ENCODE data around the gene ZBTB46.
"Not testable (repeated sequence)": the region's sequence is repeated elsewhere in the genome, so short reads cannot be mapped to it uniquely, and the experiment has no call there.

Gene ZBTB46

DNA sequence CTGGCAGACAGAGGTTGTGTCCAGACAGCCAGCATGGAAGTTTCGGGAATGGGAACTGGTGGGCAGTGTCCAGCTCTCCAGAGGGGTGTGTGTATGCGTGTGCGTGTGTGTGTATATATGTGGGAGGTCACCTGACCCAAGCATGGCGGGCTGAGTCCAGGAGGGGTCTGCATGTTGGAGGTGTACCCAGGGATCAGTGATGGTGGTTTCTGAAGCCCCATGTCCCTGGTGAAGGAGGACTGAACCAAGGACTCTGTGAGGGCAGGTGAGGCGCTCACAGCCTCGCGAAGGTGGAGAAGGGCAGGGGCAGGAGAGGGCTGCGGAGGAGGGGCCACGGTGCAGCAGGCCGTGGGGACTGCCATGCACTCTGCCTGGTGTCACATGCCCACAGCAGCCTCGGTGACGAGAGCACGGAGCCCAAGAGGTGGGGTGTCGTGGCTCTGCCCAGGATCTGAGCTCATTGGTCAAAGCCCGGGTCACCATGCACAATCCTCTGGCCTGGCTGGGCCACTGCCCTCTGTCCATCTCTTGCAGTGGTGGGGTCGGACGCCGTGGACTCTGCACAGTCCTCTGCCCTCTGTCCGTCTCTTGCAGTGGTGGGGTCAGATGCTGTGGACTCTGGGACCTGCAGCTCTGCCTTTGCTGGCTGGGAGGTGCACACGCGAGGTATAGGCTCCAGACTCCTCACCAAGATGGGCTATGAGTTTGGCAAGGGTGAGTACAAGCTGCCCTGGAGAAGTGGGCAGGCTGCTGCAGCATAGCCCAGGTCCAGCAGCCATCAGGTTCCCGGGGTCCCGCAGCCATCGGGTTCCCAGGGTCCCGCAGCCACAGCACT lies 96.7 kb downstream of the ZBTB46 start:
- peaks cover 31% of the 10 kb centered on the region for H3K4me1 ChIP-seq (ENCODE audit: control insufficient read depth, insufficient read depth, low read length)
- no peaks in the 10 kb centered on the region for H3K9me3 ChIP-seq (ENCODE audit: control insufficient read depth, low read length)
- H3K36me3 ChIP-seq (ENCODE audit: control insufficient read depth, insufficient read depth, low read length): peaks cover 6% of the 10 kb centered on the region
- H3K4me3 ChIP-seq (ENCODE audit: low read length): no peak overlapping the region
- no peaks in the 10 kb centered on the region for H3K27me3 ChIP-seq (ENCODE audit: control insufficient read depth, insufficient read depth, low read length)
- no peak overlapping the region for H3K9ac ChIP-seq (ENCODE audit: low read length)

DNA sequence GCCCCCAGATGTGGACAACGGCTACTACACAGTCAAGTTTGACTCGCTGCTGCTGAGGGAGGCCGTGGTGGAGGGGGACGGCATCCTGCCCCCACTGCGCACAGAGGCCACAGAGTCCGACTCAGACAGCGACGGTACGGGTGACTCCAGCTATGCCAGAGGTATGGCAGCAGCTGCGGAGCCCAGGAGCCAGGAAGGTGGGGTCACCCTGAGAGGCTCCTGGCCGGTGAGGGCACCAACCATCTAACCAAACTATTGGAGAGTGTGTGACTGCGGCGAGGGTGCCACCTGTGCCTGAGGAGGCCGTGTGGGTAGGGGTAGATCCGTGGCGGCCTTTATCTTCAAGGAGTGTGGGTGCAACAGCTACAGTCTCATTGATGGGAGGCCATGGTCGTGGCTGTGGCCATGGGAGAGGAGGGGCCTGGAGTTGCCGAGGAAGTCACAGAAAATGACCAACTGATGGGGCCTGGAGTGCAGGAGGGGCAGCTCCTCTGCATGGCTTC lies 97.4 kb downstream of the ZBTB46 start:
- H3K4me1 ChIP-seq (ENCODE audit: control insufficient read depth, insufficient read depth, low read length): peaks cover 26% of the 10 kb centered on the region
- H3K4me3 ChIP-seq (ENCODE audit: low read length): no peak overlapping the region
- H3K27me3 ChIP-seq (ENCODE audit: control insufficient read depth, insufficient read depth, low read length): no peaks in the 10 kb centered on the region
- no peaks in the 10 kb centered on the region for H3K9me3 ChIP-seq (ENCODE audit: control insufficient read depth, low read length)
- no peak overlapping the region for H3K9ac ChIP-seq (ENCODE audit: low read length)
- H3K36me3 ChIP-seq (ENCODE audit: control insufficient read depth, insufficient read depth, low read length): peaks cover 6% of the 10 kb centered on the region

DNA sequence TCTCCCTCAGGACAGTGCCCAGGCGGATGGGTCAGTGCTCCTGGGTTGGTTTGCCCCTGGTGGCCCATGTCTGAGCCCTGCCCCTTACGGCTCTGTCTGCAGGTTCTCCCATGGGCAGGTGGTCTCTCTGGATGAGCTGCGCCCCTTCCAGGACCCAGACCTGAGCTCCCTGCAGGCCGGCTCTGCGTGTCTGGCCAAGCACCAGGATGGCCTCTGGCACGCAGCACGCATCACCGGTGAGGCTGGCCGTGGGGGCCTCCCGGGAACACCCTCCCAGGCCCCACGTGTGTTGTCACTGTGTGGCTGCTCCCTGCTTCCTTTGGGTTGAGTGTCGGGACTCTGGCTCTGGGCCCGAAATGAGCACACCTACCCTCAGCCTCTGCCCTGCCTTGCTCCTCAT lies 97.9 kb downstream of the ZBTB46 start:
- Histone ChIP-seq H3K36me3 (ENCODE audit: control insufficient read depth, insufficient read depth, low read length) (peaks cover 6% of the 10 kb centered on the region), H3K9ac (ENCODE audit: low read length) (no peak overlapping the region), H3K9me3 (ENCODE audit: control insufficient read depth, low read length) (no peaks in the 10 kb centered on the region), H3K4me3 (ENCODE audit: low read length) (no peak overlapping the region), H3K4me1 (ENCODE audit: control insufficient read depth, insufficient read depth, low read length) (peaks cover 21% of the 10 kb centered on the region), H3K27me3 (ENCODE audit: control insufficient read depth, insufficient read depth, low read length) (no peaks in the 10 kb centered on the region)

DNA sequence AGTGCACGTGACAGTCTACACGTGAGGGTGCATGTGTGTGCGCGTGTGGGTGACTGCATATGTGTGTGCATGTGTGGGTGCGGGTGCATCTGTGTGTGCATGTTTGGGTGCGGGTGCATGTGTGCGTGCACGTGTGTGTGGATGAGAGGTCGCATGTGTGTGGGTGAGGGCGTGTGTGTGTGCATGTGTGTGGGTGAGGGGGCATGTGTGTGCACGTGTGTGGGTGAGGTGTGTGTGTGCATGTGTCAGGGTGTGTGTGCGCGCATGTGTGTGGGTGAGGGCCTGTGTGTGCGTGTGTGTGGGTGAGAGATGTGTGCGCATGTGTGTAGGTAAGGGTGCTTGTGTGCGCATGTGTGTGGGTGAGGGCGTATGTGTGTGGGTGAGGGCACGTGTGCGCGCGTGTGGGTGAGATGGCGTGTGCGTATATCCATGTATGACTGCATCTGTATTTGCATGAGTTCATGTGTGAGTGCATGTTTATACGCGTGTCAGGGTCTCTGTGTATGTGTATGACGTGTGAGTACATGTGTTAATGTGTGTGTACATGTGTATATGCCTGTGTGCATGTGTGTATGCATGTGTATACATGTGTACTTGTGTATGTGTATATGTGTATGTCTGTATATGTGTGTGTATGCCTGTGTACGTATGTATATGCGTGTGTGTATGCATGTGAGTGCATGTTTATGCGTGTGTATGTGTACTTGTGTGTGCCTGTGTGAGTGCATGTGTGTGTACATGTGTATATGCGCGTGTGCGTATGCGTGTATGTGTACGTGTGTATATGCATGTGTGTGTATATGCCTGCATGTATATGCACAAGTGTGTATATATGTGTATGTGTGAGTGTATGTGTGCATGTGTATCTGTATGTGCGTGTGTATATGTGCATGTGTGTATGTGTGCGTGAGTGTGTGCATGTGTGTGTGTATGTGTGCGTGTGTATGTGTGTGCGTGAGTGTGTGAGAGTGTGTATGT lies 98.7 kb downstream of the ZBTB46 start:
- peaks cover 6% of the 10 kb centered on the region for H3K36me3 ChIP-seq (ENCODE audit: control insufficient read depth, insufficient read depth, low read length)
- no peaks in the 10 kb centered on the region for H3K9me3 ChIP-seq (ENCODE audit: control insufficient read depth, low read length)
- no peaks in the 10 kb centered on the region for H3K27me3 ChIP-seq (ENCODE audit: control insufficient read depth, insufficient read depth, low read length)
- H3K4me1 ChIP-seq (ENCODE audit: control insufficient read depth, insufficient read depth, low read length): peaks cover 19% of the 10 kb centered on the region
- no peak overlapping the region for H3K9ac ChIP-seq (ENCODE audit: low read length)
- H3K4me3 ChIP-seq (ENCODE audit: low read length): no peak overlapping the region

DNA sequence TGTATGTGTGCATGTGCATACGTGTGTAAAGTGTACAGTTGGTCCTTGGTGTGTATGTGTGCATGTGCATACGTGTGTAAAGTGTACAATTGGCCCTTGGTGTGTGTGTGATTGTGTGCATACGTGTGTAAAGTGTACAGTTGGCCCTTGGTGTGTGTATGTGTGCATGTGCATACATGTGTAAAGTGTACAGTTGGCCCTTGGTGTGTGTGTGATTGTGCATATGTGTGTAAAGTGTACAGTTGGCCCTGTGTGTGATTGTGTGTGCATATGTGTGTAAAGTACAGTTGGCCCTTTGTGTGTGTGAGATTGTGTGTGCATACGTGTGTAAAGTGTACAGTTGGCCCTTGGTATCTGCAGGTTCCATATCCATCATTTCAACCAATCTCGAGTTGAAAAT lies 99.7 kb downstream of the ZBTB46 start:
- H3K4me3 ChIP-seq (ENCODE audit: low read length): no peak overlapping the region
- H3K27me3 ChIP-seq (ENCODE audit: control insufficient read depth, insufficient read depth, low read length): no peaks in the 10 kb centered on the region
- H3K9ac ChIP-seq (ENCODE audit: low read length): no peak overlapping the region
- no peaks in the 10 kb centered on the region for H3K9me3 ChIP-seq (ENCODE audit: control insufficient read depth, low read length)
- peaks cover 9% of the 10 kb centered on the region for H3K4me1 ChIP-seq (ENCODE audit: control insufficient read depth, insufficient read depth, low read length)
- H3K36me3 ChIP-seq (ENCODE audit: control insufficient read depth, insufficient read depth, low read length): peaks cover 6% of the 10 kb centered on the region

DNA sequence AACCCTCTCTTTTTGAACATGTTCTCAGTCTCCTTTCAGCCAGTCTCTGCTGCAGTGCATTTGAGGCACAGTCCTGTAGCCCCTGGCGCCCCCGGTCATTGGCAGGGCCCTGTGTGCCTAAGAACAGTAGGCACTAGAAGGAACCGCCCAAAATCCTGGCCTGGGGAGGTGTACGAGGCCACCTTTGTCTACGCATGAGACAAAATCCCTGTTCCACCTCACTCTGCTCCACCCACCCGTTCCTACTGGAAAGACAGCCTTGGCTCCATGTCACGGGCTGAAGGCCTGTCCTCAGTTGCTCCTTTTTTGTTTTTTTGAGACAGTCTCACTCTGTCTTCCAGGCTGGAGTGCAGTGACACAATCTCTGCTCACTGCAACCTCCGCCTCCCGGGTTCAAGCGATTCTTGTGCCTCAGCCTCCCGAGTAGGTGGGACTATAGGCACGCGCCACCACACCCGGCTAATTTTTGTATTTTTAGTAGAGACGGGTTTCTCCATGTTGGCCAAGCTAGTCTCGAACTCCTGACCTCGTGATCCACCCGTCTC lies 100.8 kb downstream of the ZBTB46 start:
- H3K9me3 ChIP-seq (ENCODE audit: control insufficient read depth, low read length); H3K36me3 ChIP-seq (ENCODE audit: control insufficient read depth, insufficient read depth, low read length); H3K4me3 ChIP-seq (ENCODE audit: low read length); H3K27me3 ChIP-seq (ENCODE audit: control insufficient read depth, insufficient read depth, low read length); H3K4me1 ChIP-seq (ENCODE audit: control insufficient read depth, insufficient read depth, low read length); H3K9ac ChIP-seq (ENCODE audit: low read length): not testable (repeated sequence)

DNA sequence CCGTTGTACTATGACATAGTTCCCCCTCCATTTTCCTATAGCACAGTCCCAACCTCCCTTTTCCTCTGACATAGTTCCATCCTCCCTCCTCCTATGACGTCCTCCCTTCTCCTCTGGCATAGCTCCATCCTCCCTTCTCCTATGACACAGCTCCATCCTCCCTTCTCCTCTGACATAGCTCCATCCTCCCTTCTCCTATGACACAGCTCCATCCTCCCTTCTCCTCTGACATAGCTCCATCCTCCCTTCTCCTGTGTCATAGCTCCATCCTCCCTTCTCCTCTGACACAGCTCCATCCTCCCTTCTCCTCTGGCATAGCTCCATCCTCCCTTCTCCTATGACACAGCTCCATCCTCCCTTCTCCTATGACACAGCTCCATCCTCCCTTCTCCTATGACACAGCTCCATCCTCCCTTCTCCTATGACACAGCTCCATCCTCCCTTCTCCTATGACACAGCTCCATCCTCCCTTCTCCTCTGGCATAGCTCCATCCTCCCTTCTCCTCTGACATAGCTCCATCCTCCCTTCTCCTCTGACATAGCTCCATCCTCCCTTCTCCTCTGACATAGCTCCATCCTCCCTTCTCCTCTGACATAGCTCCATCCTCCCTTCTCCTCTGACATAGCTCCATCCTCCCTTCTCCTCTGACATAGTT lies 108.0 kb downstream of the ZBTB46 start:
- H3K4me1 ChIP-seq (ENCODE audit: control insufficient read depth, insufficient read depth, low read length); H3K9ac ChIP-seq (ENCODE audit: low read length); H3K27me3 ChIP-seq (ENCODE audit: control insufficient read depth, insufficient read depth, low read length); H3K9me3 ChIP-seq (ENCODE audit: control insufficient read depth, low read length); H3K4me3 ChIP-seq (ENCODE audit: low read length); H3K36me3 ChIP-seq (ENCODE audit: control insufficient read depth, insufficient read depth, low read length): not testable (repeated sequence)

DNA sequence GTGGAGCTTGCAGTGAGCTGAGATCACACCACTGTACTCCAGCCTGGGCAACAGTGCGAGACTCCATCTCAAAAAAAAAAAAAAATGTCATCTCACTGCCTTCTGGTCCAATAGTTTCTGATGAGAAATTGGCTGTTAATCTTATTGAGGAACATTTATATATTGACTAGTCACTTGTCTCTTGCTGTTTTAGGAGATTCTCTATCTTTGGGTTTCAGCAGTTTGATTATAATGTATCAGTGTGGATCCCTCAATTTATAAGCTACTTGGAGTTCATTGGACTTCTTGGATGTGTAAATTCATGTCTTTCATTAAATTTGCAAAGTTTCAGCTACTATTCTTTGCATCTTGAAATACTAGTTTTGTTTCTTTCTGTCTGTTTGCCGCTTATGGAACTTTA lies 112.1 kb downstream of the ZBTB46 start:
- H3K9me3 ChIP-seq (ENCODE audit: control insufficient read depth, low read length): no peaks in the 10 kb centered on the region
- H3K27me3 ChIP-seq (ENCODE audit: control insufficient read depth, insufficient read depth, low read length): no peaks in the 10 kb centered on the region
- no peak overlapping the region for H3K4me3 ChIP-seq (ENCODE audit: low read length)
- H3K36me3 ChIP-seq (ENCODE audit: control insufficient read depth, insufficient read depth, low read length): no peaks in the 10 kb centered on the region
- no peaks in the 10 kb centered on the region for H3K4me1 ChIP-seq (ENCODE audit: control insufficient read depth, insufficient read depth, low read length)
- no peak overlapping the region for H3K9ac ChIP-seq (ENCODE audit: low read length)

DNA sequence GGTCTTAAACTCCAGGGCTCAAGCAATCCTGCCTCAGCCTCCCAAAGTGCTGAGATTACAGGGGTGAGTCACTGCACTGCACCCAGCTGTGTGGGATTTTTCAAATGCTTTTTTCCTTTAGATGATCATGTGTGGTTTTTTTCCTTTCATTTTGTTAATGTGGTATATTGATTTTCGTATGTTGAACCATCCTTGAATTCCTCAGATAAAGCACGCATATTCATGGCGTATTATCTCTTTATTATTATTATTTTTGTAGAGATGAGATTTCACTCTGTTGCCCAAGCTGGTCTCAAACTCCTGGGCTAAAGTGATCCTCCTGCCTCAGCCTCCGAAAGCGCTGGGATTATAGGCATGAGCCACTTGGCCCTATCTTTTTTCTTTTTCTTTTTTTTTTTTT lies 116.2 kb downstream of the ZBTB46 start:
- H3K4me1 ChIP-seq (ENCODE audit: control insufficient read depth, insufficient read depth, low read length): no peaks in the 10 kb centered on the region
- H3K4me3 ChIP-seq (ENCODE audit: low read length): no peak overlapping the region
- no peaks in the 10 kb centered on the region for H3K9me3 ChIP-seq (ENCODE audit: control insufficient read depth, low read length)
- no peaks in the 10 kb centered on the region for H3K36me3 ChIP-seq (ENCODE audit: control insufficient read depth, insufficient read depth, low read length)
- H3K9ac ChIP-seq (ENCODE audit: low read length): no peak overlapping the region
- H3K27me3 ChIP-seq (ENCODE audit: control insufficient read depth, insufficient read depth, low read length): no peaks in the 10 kb centered on the region

DNA sequence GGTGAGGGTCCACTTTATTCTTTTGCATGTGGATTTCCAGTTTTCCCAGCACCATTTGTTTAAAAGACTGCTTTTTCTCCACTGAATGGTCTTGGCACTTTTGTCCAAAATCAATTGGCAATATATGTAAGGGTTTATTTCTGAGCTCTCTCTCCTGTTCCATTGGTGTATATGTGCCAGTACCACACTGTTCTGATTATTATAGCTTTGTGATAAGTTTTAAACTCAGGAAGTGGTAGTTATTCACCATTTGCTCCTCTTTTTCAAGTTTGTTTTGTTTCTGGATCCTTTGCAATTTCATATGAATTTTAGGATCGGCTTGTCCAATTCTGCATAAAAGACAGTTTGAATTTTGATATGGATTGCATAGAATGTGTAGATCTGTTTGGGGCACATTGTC lies 118.9 kb downstream of the ZBTB46 start:
- peaks cover 8% of the 10 kb centered on the region for H3K4me1 ChIP-seq (ENCODE audit: control insufficient read depth, insufficient read depth, low read length)
- H3K4me3 ChIP-seq (ENCODE audit: low read length): no peak overlapping the region
- no peaks in the 10 kb centered on the region for H3K36me3 ChIP-seq (ENCODE audit: control insufficient read depth, insufficient read depth, low read length)
- H3K27me3 ChIP-seq (ENCODE audit: control insufficient read depth, insufficient read depth, low read length): no peaks in the 10 kb centered on the region
- no peaks in the 10 kb centered on the region for H3K9me3 ChIP-seq (ENCODE audit: control insufficient read depth, low read length)
- no peak overlapping the region for H3K9ac ChIP-seq (ENCODE audit: low read length)

DNA sequence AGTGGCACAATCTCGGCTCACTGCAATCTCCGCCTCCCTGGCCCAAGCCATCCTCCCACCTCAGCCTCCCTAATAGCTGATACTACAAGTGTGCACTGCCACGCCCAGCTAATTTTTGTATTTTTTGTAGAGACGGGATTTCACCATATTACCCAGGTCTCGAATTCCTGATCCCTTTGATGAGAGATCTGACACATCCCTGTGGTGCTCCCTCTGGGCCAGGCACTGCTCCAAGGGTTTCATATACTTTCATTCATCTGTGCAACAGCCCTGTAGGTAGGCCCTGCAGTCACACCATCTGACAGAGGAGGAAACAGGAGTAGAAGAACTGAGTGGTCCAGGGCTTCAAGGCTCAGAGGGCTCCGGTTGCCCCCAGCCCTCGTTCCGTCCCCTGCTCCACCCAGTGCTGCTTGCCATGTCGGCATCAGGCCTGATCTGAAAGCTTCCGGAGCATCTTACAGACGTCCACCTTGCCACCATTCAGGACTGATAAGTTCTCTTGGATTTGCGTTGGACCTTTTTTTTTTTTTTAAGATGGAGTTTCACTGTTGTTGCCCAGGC lies 119.9 kb downstream of the ZBTB46 start:
- no peak overlapping the region for H3K9ac ChIP-seq (ENCODE audit: low read length)
- H3K36me3 ChIP-seq (ENCODE audit: control insufficient read depth, insufficient read depth, low read length): no peaks in the 10 kb centered on the region
- peaks cover 16% of the 10 kb centered on the region for H3K4me1 ChIP-seq (ENCODE audit: control insufficient read depth, insufficient read depth, low read length)
- no peaks in the 10 kb centered on the region for H3K27me3 ChIP-seq (ENCODE audit: control insufficient read depth, insufficient read depth, low read length)
- H3K9me3 ChIP-seq (ENCODE audit: control insufficient read depth, low read length): no peaks in the 10 kb centered on the region
- H3K4me3 ChIP-seq (ENCODE audit: low read length): no peak overlapping the region

Data from mucosa of stomach (tissue), 1 donor.